Stimulated activated naive CD8-positive, alpha-beta T cell treated with anti-CD3 and anti-CD28 coated beads, Interleukin-15, Interleukin-2, amounts not matched to agents 100 ng/mL and 50 ng/mL, for 24 hours (primary cell): ENCODE results near the gene TCP10L.
"Not testable (repeated sequence)": the region's sequence is repeated elsewhere in the genome, so short reads cannot be mapped to it uniquely, and the experiment has no call there.

Experiments
- H3K27ac Mint-ChIP-seq: one replicate; pipeline ENCODE4 v1.8.0; 2021; ENCODE audit warnings: mild to moderate bottlenecking, mixed read lengths
- H3K27me3 Mint-ChIP-seq: one replicate; pipeline ENCODE4 v1.8.0; 2021; ENCODE audit warnings: mixed read lengths
- H3K36me3 Mint-ChIP-seq: one replicate; pipeline ENCODE4 v1.8.0; 2021; ENCODE audit warnings: low read depth, mixed read lengths
- H3K4me1 Mint-ChIP-seq: one replicate; pipeline ENCODE4 v1.8.0; 2021; ENCODE audit warnings: low read depth, mixed read lengths
- H3K4me3 Mint-ChIP-seq: one replicate; pipeline ENCODE4 v1.8.0; 2021; ENCODE audit warnings: mild to moderate bottlenecking, mixed read lengths
- H3K9me3 Mint-ChIP-seq: one replicate; pipeline ENCODE4 v1.8.0; 2021; ENCODE audit warnings: mixed read lengths

Gene TCP10L

GRCh38 chr21:32531561-32531960 lies 53.8 kb downstream of the TCP10L start:
- not testable (repeated sequence) for H3K36me3 Mint-ChIP-seq, H3K27ac Mint-ChIP-seq, H3K27me3 Mint-ChIP-seq, H3K9me3 Mint-ChIP-seq, H3K4me3 Mint-ChIP-seq, H3K4me1 Mint-ChIP-seq

GRCh38 chr21:32530809-32531208 lies 54.5 kb downstream of the TCP10L start:
- H3K4me3 Mint-ChIP-seq, H3K27me3 Mint-ChIP-seq, H3K4me1 Mint-ChIP-seq, H3K9me3 Mint-ChIP-seq, H3K36me3 Mint-ChIP-seq, H3K27ac Mint-ChIP-seq: not testable (repeated sequence)

GRCh38 chr21:32529679-32530078 lies 55.6 kb downstream of the TCP10L start:
- Mint-ChIP-seq H3K4me3 (no peak overlapping the region), H3K27ac (no peak overlapping the region), H3K36me3 (no peaks in the 10 kb centered on the region), H3K9me3 (no peaks in the 10 kb centered on the region), H3K27me3 (no peaks in the 10 kb centered on the region), H3K4me1 (no peaks in the 10 kb centered on the region)

- Mint-ChIP-seq H3K27ac (no peak overlapping the region), H3K4me1 (no peaks in the 10 kb centered on the region), H3K36me3 (no peaks in the 10 kb centered on the region), H3K4me3 (no peak overlapping the region), H3K27me3 (no peaks in the 10 kb centered on the region), H3K9me3 (no peaks in the 10 kb centered on the region)
These were observed 60.0 kb downstream of the TCP10L start for GRCh38 chr21:32525282-32525681.

GRCh38 chr21:32523988-32524719 lies 61.2 kb downstream of the TCP10L start:
- no peak overlapping the region for H3K4me3 Mint-ChIP-seq
- no peak overlapping the region for H3K27ac Mint-ChIP-seq
- H3K36me3 Mint-ChIP-seq, result no peaks in the 10 kb centered on the region
- no peaks in the 10 kb centered on the region for H3K4me1 Mint-ChIP-seq
- no peaks in the 10 kb centered on the region for H3K27me3 Mint-ChIP-seq
- H3K9me3 Mint-ChIP-seq, result no peaks in the 10 kb centered on the region
